HEK293 (cell line): ENCODE data around the gene ARMCX6.

Experiments
- CTCF ChIA-PET: fragments of 350-600 bp; formaldehyde crosslinking; extraction: SDS; loops from one replicate; lab custom pipeline; 2021; ENCODE audit warnings: antibody characterized with exemption; lab: Yijun Ruan, JAX
- POLR2A ChIA-PET: fragments of 300-600 bp; formaldehyde crosslinking; extraction: SDS; loops from one replicate; lab custom pipeline; 2020; ENCODE audit warnings: antibody characterized with exemption, inconsistent platforms; lab: Yijun Ruan, JAX
- H3K27ac ChIP-seq: fragments of 200-500 bp; sonication (Bioruptor generic); 2 replicates; pipeline ENCODE4 v1.5.1; 2014; ENCODE audit warnings: low read depth, low read length, control low read depth, inconsistent platforms; ENCODE audit errors: extremely low read depth
- H3K36me3 ChIP-seq, 2 experiments: fragments of 200-500 bp in 1 of 2; sonication (Bioruptor generic) in 1 of 2; 1 replicate in 1 of 2; 2 replicates in 1 of 2; pipeline ENCODE4 v1.5.1; 2014 to 2017; ENCODE audit warnings: inconsistent platforms in 2 of 2, low read length in 2 of 2; ENCODE audit not compliant: control insufficient read depth in 2 of 2, insufficient read depth in 1 of 2
- H3K4me1 ChIP-seq: fragments of 200-500 bp; sonication (Bioruptor generic); 2 replicates; pipeline ENCODE4 v1.5.1; 2014; ENCODE audit warnings: mild to moderate bottlenecking, low read length, inconsistent platforms; ENCODE audit not compliant: control insufficient read depth, insufficient read depth
- H3K4me3 ChIP-seq: 2 replicates; pipeline ENCODE4 v1.5.1; 2011; ENCODE audit warnings: low read depth, mild to moderate bottlenecking, control low read depth, low read length, moderate library complexity
- H3K9me3 ChIP-seq: fragments of 200-500 bp; sonication (Bioruptor generic); 2 replicates; pipeline ENCODE4 v1.5.1; 2014; ENCODE audit warnings: low read depth, low read length, inconsistent platforms; ENCODE audit not compliant: control insufficient read depth, insufficient read depth
- HOXA7 ChIP-seq: sonication (generic); formaldehyde crosslinking; IDR thresholded peaks from 2 replicates; pipeline ENCODE4 v1.8.1; 2022; ENCODE audit warnings: missing genetic modification reagents, borderline replicate concordance
- KLF7 ChIP-seq: fragments of 450-650 bp; formaldehyde crosslinking; IDR thresholded peaks from 2 replicates; pipeline ENCODE4 v1.5.1; 2016; ENCODE audit warnings: missing biosample characterization, missing genetic modification characterization, borderline replicate concordance
- MZF1 ChIP-seq: fragments of 450-650 bp; formaldehyde crosslinking; IDR thresholded peaks from 2 replicates; pipeline ENCODE4 v1.5.1; 2017; ENCODE audit warnings: missing biosample characterization, missing genetic modification characterization, borderline replicate concordance
- TRIM28 ChIP-seq: IDR thresholded peaks from 2 replicates; pipeline ENCODE4 v1.6.1; 2011; ENCODE audit warnings: low read length, control low read depth, borderline replicate concordance
- WT1 ChIP-seq: fragments of 450-650 bp; formaldehyde crosslinking; IDR thresholded peaks from 2 replicates; pipeline ENCODE4 v1.5.1; 2016; ENCODE audit warnings: missing biosample characterization, missing genetic modification characterization
- ZBTB7A ChIP-seq: fragments of 450-650 bp; formaldehyde crosslinking; IDR thresholded peaks from 2 replicates; pipeline ENCODE4 v1.5.1; 2016; ENCODE audit warnings: low read depth, missing biosample characterization, missing genetic modification characterization
- ZNF133 ChIP-seq: fragments of 450-650 bp; formaldehyde crosslinking; IDR thresholded peaks from 2 replicates; pipeline ENCODE4 v1.5.1; 2016; ENCODE audit warnings: missing biosample characterization, missing genetic modification characterization
- ZNF169 ChIP-seq: fragments of 450-650 bp; formaldehyde crosslinking; IDR thresholded peaks from 2 replicates; pipeline ENCODE4 v1.5.1; 2016; ENCODE audit warnings: missing biosample characterization, missing genetic modification characterization
- ZNF174 ChIP-seq: fragments of 450-650 bp; formaldehyde crosslinking; IDR thresholded peaks from 2 replicates; pipeline ENCODE4 v1.5.0; 2017; ENCODE audit warnings: missing biosample characterization, mild to moderate bottlenecking, missing genetic modification characterization
- ZNF221 ChIP-seq: fragments of 450-650 bp; formaldehyde crosslinking; IDR thresholded peaks from 2 replicates; pipeline ENCODE4 v1.5.1; 2017; ENCODE audit warnings: missing biosample characterization, missing genetic modification characterization, borderline replicate concordance
- ZNF366 ChIP-seq: fragments of 450-650 bp; formaldehyde crosslinking; conservative IDR thresholded peaks from 2 replicates; pipeline ENCODE4 v1.5.1; 2016; ENCODE audit warnings: missing biosample characterization, missing genetic modification characterization
- ZNF473 ChIP-seq: fragments of 450-650 bp; formaldehyde crosslinking; IDR thresholded peaks from 2 replicates; pipeline ENCODE4 v1.5.1; 2017; ENCODE audit warnings: missing biosample characterization, missing genetic modification characterization
- ZNF48 ChIP-seq: fragments of 450-650 bp; formaldehyde crosslinking; IDR thresholded peaks from 2 replicates; pipeline ENCODE4 v1.5.1; 2016; ENCODE audit warnings: missing biosample characterization, missing genetic modification characterization
- ZNF548 ChIP-seq: fragments of 450-650 bp; formaldehyde crosslinking; IDR thresholded peaks from 2 replicates; pipeline ENCODE4 v1.5.1; 2016; ENCODE audit warnings: missing biosample characterization, missing genetic modification characterization
- ZNF621 ChIP-seq: fragments of 450-650 bp; formaldehyde crosslinking; IDR thresholded peaks from 2 replicates; pipeline ENCODE4 v1.5.1; 2017; ENCODE audit warnings: missing biosample characterization, missing genetic modification characterization
- ZNF623 ChIP-seq: fragments of 450-650 bp; formaldehyde crosslinking; IDR thresholded peaks from 2 replicates; pipeline ENCODE4 v1.5.1; 2016; ENCODE audit warnings: missing biosample characterization, missing genetic modification characterization
- ZNF626 ChIP-seq: fragments of 450-650 bp; sonication (Bioruptor Pico); formaldehyde crosslinking; IDR thresholded peaks from 2 replicates; pipeline ENCODE4 v1.5.1; 2018; ENCODE audit warnings: missing biosample characterization, missing genetic modification characterization, inconsistent platforms
- ZNF654 ChIP-seq: fragments of 450-650 bp; formaldehyde crosslinking; IDR thresholded peaks from 2 replicates; pipeline ENCODE4 v1.5.1; 2016; ENCODE audit warnings: low read depth, missing biosample characterization, missing genetic modification characterization
- ZNF76 ChIP-seq: fragments of 450-650 bp; formaldehyde crosslinking; IDR thresholded peaks from 2 replicates; pipeline ENCODE4; 2016; ENCODE audit warnings: low read depth, missing biosample characterization, missing genetic modification characterization, borderline replicate concordance
- TF ChIP-seq, protein P1 (sequence below): fragments of 450-650 bp; formaldehyde crosslinking; IDR thresholded peaks from 2 replicates; pipeline ENCODE4 v1.5.0; 2017; ENCODE audit warnings: missing biosample characterization, missing genetic modification characterization, borderline replicate concordance
- TF ChIP-seq, protein P2 (sequence below): fragments of 450-650 bp; formaldehyde crosslinking; IDR thresholded peaks from 2 replicates; pipeline ENCODE4 v1.5.1; 2016; ENCODE audit warnings: missing biosample characterization, missing genetic modification characterization
- TF ChIP-seq, protein P3 (sequence below): fragments of 450-650 bp; formaldehyde crosslinking; IDR thresholded peaks from 2 replicates; pipeline ENCODE4 v1.5.1; 2016; ENCODE audit warnings: missing biosample characterization, missing genetic modification characterization
- TF ChIP-seq, protein P4 (sequence below): fragments of 450-650 bp; formaldehyde crosslinking; IDR thresholded peaks from 2 replicates; pipeline ENCODE4 v1.5.1; 2016; ENCODE audit warnings: missing biosample characterization, missing genetic modification characterization
- TF ChIP-seq, protein P5 (sequence below): fragments of 450-650 bp; formaldehyde crosslinking; IDR thresholded peaks from 2 replicates; pipeline ENCODE4 v1.5.1; 2017; ENCODE audit warnings: missing biosample characterization, missing genetic modification characterization
- TF ChIP-seq, protein P6 (sequence below): fragments of 450-650 bp; formaldehyde crosslinking; IDR thresholded peaks from 2 replicates; pipeline ENCODE4 v1.5.1; 2017; ENCODE audit warnings: missing biosample characterization, missing genetic modification characterization
- TF ChIP-seq, protein P7 (sequence below): fragments of 450-650 bp; formaldehyde crosslinking; IDR thresholded peaks from 2 replicates; pipeline ENCODE4 v1.5.1; 2016; ENCODE audit warnings: missing biosample characterization, missing genetic modification characterization, low read depth
- TF ChIP-seq, protein P8 (sequence below): fragments of 450-650 bp; formaldehyde crosslinking; IDR thresholded peaks from 2 replicates; pipeline ENCODE4 v1.5.1; 2016; ENCODE audit warnings: missing biosample characterization, missing genetic modification characterization

Gene ARMCX6

DNA sequence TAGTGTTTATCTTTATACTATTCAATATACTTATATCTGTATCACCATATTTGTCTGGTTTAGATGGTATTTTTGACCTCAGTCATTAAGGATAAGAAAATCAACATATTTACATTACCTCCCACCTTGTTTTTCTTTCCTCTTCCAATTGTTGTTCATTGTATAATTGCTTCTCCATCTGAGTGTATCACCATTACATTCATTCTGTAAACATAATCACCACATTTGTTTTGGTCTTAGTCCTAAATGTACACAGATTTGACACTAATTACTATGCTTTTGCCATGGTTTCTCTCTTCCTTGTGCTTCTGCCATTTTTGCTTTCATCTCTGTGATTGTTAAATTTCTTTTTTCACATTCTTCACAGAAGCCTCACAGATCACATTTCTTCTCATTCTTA is 12.7 kb downstream of the ARMCX6 start:
- CTCF ChIA-PET, result interaction anchor here (1.0 to 2.3 kb wide), 3 partner anchors 9 to 77 kb away, joined by 4 to 5 read pairs (median 4); no protein-coding TSS in a partner anchor
- no peaks in the 10 kb centered on the region for H3K9me3 ChIP-seq

DNA sequence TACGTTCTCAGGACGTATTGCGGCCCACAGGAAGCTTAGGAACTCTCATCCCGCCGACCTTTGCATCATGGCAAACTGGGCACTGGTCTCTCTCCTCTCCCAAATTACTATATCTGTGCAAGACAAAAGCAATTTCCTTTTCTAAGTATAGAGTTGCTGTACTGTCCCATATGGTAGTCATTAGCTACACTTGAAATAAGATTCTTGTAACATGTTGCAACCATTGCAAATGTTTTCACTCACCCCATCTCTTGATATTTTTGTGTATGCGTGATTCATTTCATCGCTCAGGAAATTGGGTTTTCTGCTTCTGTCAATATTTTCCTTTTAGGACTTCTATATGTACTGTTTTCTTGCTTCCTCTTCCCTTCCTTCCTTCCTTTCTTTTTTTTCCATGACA is 15.7 kb downstream of the ARMCX6 start:
- POLR2A ChIA-PET, result no interaction called here
- no peaks in the 10 kb centered on the region for H3K36me3 ChIP-seq
- H3K27ac ChIP-seq, result no peak overlapping the region
- CTCF ChIA-PET, result no interaction called here
- H3K4me1 ChIP-seq, result no peaks in the 10 kb centered on the region
- no peak overlapping the region for H3K4me3 ChIP-seq
- H3K9me3 ChIP-seq, result no peaks in the 10 kb centered on the region
- TF ChIP-seq, protein P1, sequence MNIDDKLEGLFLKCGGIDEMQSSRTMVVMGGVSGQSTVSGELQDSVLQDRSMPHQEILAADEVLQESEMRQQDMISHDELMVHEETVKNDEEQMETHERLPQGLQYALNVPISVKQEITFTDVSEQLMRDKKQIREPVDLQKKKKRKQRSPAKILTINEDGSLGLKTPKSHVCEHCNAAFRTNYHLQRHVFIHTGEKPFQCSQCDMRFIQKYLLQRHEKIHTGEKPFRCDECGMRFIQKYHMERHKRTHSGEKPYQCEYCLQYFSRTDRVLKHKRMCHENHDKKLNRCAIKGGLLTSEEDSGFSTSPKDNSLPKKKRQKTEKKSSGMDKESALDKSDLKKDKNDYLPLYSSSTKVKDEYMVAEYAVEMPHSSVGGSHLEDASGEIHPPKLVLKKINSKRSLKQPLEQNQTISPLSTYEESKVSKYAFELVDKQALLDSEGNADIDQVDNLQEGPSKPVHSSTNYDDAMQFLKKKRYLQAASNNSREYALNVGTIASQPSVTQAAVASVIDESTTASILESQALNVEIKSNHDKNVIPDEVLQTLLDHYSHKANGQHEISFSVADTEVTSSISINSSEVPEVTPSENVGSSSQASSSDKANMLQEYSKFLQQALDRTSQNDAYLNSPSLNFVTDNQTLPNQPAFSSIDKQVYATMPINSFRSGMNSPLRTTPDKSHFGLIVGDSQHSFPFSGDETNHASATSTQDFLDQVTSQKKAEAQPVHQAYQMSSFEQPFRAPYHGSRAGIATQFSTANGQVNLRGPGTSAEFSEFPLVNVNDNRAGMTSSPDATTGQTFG (tag by site-specific recombination), result no peak
- TF ChIP-seq, protein P2, sequence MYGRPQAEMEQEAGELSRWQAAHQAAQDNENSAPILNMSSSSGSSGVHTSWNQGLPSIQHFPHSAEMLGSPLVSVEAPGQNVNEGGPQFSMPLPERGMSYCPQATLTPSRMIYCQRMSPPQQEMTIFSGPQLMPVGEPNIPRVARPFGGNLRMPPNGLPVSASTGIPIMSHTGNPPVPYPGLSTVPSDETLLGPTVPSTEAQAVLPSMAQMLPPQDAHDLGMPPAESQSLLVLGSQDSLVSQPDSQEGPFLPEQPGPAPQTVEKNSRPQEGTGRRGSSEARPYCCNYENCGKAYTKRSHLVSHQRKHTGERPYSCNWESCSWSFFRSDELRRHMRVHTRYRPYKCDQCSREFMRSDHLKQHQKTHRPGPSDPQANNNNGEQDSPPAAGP (tag by site-specific recombination), result no peak
- TF ChIP-seq ZNF548 (tag by site-specific recombination) (no peak), ZNF621 (tag by site-specific recombination) (no peak), ZNF654 (no peak), MZF1 (tag by site-specific recombination) (no peak), ZNF473 (no peak), ZNF174 (no peak)
- TF ChIP-seq, protein P3, sequence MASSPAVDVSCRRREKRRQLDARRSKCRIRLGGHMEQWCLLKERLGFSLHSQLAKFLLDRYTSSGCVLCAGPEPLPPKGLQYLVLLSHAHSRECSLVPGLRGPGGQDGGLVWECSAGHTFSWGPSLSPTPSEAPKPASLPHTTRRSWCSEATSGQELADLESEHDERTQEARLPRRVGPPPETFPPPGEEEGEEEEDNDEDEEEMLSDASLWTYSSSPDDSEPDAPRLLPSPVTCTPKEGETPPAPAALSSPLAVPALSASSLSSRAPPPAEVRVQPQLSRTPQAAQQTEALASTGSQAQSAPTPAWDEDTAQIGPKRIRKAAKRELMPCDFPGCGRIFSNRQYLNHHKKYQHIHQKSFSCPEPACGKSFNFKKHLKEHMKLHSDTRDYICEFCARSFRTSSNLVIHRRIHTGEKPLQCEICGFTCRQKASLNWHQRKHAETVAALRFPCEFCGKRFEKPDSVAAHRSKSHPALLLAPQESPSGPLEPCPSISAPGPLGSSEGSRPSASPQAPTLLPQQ (tag by site-specific recombination), result no peak

More for the DNA sequence above, 12.7 kb downstream of the ARMCX6 start:
- Histone ChIP-seq H3K36me3 (no peaks in the 10 kb centered on the region), H3K27ac (no peak overlapping the region), H3K4me3 (no peak overlapping the region), H3K4me1 (no peaks in the 10 kb centered on the region)
- TF ChIP-seq ZNF169 (tag by site-specific recombination) (no peak), WT1 (tag by site-specific recombination) (no peak), ZBTB7A (tag by site-specific recombination) (no peak), ZNF76 (no peak), ZNF366 (tag by site-specific recombination) (no peak), KLF7 (tag by site-specific recombination) (no peak), ZNF623 (tag by site-specific recombination) (no peak), ZNF626 (tag by site-specific recombination) (no peak), ZNF133 (tag by site-specific recombination) (no peak), ZNF221 (no peak), HOXA7 (CRISPR knock-in tag) (no peak), ZNF48 (tag by site-specific recombination) (no peak), TRIM28 (no peak)
- TF ChIP-seq, protein P4, sequence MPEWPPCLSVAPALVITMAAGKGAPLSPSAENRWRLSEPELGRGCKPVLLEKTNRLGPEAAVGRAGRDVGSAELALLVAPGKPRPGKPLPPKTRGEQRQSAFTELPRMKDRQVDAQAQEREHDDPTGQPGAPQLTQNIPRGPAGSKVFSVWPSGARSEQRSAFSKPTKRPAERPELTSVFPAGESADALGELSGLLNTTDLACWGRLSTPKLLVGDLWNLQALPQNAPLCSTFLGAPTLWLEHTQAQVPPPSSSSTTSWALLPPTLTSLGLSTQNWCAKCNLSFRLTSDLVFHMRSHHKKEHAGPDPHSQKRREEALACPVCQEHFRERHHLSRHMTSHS, result no peak
- TF ChIP-seq, protein P5, sequence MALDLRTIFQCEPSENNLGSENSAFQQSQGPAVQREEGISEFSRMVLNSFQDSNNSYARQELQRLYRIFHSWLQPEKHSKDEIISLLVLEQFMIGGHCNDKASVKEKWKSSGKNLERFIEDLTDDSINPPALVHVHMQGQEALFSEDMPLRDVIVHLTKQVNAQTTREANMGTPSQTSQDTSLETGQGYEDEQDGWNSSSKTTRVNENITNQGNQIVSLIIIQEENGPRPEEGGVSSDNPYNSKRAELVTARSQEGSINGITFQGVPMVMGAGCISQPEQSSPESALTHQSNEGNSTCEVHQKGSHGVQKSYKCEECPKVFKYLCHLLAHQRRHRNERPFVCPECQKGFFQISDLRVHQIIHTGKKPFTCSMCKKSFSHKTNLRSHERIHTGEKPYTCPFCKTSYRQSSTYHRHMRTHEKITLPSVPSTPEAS (tag by site-specific recombination), result no peak
- TF ChIP-seq, protein P6, sequence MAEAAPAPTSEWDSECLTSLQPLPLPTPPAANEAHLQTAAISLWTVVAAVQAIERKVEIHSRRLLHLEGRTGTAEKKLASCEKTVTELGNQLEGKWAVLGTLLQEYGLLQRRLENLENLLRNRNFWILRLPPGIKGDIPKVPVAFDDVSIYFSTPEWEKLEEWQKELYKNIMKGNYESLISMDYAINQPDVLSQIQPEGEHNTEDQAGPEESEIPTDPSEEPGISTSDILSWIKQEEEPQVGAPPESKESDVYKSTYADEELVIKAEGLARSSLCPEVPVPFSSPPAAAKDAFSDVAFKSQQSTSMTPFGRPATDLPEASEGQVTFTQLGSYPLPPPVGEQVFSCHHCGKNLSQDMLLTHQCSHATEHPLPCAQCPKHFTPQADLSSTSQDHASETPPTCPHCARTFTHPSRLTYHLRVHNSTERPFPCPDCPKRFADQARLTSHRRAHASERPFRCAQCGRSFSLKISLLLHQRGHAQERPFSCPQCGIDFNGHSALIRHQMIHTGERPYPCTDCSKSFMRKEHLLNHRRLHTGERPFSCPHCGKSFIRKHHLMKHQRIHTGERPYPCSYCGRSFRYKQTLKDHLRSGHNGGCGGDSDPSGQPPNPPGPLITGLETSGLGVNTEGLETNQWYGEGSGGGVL (tag by site-specific recombination), result no peak
- TF ChIP-seq, protein P7, sequence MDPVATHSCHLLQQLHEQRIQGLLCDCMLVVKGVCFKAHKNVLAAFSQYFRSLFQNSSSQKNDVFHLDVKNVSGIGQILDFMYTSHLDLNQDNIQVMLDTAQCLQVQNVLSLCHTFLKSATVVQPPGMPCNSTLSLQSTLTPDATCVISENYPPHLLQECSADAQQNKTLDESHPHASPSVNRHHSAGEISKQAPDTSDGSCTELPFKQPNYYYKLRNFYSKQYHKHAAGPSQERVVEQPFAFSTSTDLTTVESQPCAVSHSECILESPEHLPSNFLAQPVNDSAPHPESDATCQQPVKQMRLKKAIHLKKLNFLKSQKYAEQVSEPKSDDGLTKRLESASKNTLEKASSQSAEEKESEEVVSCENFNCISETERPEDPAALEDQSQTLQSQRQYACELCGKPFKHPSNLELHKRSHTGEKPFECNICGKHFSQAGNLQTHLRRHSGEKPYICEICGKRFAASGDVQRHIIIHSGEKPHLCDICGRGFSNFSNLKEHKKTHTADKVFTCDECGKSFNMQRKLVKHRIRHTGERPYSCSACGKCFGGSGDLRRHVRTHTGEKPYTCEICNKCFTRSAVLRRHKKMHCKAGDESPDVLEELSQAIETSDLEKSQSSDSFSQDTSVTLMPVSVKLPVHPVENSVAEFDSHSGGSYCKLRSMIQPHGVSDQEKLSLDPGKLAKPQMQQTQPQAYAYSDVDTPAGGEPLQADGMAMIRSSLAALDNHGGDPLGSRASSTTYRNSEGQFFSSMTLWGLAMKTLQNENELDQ (tag by site-specific recombination), result no peak
- TF ChIP-seq, protein P8, sequence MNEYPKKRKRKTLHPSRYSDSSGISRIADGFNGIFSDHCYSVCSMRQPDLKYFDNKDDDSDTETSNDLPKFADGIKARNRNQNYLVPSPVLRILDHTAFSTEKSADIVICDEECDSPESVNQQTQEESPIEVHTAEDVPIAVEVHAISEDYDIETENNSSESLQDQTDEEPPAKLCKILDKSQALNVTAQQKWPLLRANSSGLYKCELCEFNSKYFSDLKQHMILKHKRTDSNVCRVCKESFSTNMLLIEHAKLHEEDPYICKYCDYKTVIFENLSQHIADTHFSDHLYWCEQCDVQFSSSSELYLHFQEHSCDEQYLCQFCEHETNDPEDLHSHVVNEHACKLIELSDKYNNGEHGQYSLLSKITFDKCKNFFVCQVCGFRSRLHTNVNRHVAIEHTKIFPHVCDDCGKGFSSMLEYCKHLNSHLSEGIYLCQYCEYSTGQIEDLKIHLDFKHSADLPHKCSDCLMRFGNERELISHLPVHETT (tag by site-specific recombination), result no peak
- POLR2A ChIA-PET, result no interaction called here
